A673 (cell line): Measurements from ENCODE around the gene SIK3. TPM values are rescaled to one million over a fixed set of nuclear protein-coding genes. Genes with fewer than 3 reads are reported as not detected.
A peak's percentile ranks its signal among the peaks of the same experiment; 100 is the strongest.

ENCODE experiments used
- BruUV-seq: library from RNA; stranded (reverse); fragments of 400-500 nt; replicated peaks from 2 replicates; lab custom pipeline; 2021; lab: Mats Ljungman, UMichigan
- CTCF ChIA-PET: fragments of 300-600 bp; sonication (Branson Sonifier 250); formaldehyde crosslinking; loops from one replicate; lab custom pipeline; 2022; ENCODE audit warnings: antibody characterized with exemption; lab: Charles Lee
- POLR2A ChIA-PET: fragments of 300-600 bp; sonication (Branson Sonifier 250); formaldehyde crosslinking; loops from one replicate; lab custom pipeline; 2022; ENCODE audit warnings: antibody characterized with exemption; ENCODE audit not compliant: low non-redundant PET; lab: Charles Lee
- DNase-seq: peaks from one replicate; pipeline ENCODE4 v3.0.0-alpha.2; 2015; ENCODE audit warnings: low spot score
- H3K27ac ChIP-seq: fragments of 200-600 bp; sonication (generic); 2 replicates; pipeline ENCODE4 v1.5.1; 2016; ENCODE audit warnings: mixed run types, low read depth, mild to moderate bottlenecking, mixed read lengths, antibody characterized with exemption, low read length; ENCODE audit not compliant: poor library complexity, severe bottlenecking
- H3K27me3 ChIP-seq: fragments of 200-600 bp; sonication (generic); replicated peaks from 2 replicates; pipeline ENCODE4 v1.6.1; 2017; ENCODE audit warnings: mixed run types, low read depth, mild to moderate bottlenecking, mixed read lengths, antibody characterized with exemption, low read length; ENCODE audit not compliant: insufficient read depth, poor library complexity
- H3K36me3 ChIP-seq: fragments of 200-600 bp; sonication (generic); 2 replicates; pipeline ENCODE4 v1.6.1; 2016; ENCODE audit warnings: mixed run types, mild to moderate bottlenecking, mixed read lengths, antibody characterized with exemption, low read length; ENCODE audit not compliant: insufficient read depth, poor library complexity, severe bottlenecking
- H3K4me1 ChIP-seq: fragments of 200-600 bp; sonication (generic); 2 replicates; pipeline ENCODE4 v1.6.1; 2017; ENCODE audit warnings: mixed run types, mild to moderate bottlenecking, mixed read lengths, antibody characterized with exemption, low read length; ENCODE audit not compliant: insufficient read depth, poor library complexity, severe bottlenecking
- H3K4me3 ChIP-seq: fragments of 200-600 bp; sonication (generic); 2 replicates; pipeline ENCODE4 v1.5.1; 2016; ENCODE audit warnings: low read depth, mixed run types, mild to moderate bottlenecking, mixed read lengths, low read length; ENCODE audit not compliant: poor library complexity, severe bottlenecking
- H3K9me3 ChIP-seq: fragments of 200-600 bp; sonication (generic); 2 replicates; pipeline ENCODE4 v1.6.1; 2016; ENCODE audit warnings: mixed run types, low read depth, mild to moderate bottlenecking, mixed read lengths, antibody characterized with exemption, low read length; ENCODE audit not compliant: poor library complexity, severe bottlenecking
- EZH2 ChIP-seq: fragments of 200-600 bp; sonication (generic); IDR thresholded peaks from 2 replicates; pipeline ENCODE4 v1.6.1; 2017; ENCODE audit warnings: borderline replicate concordance, low read depth, mild to moderate bottlenecking, mixed read lengths, antibody characterized with exemption, low read length; ENCODE audit not compliant: poor library complexity, severe bottlenecking
- intact Hi-C: fragments of 100-400 bp; cut with micrococcal nuclease; formaldehyde crosslinking; loops from one replicate; pipeline ENCODE4 v1.10.0; 2022; ENCODE audit not compliant: unreplicated experiment
- total RNA-seq: library from RNA; stranded (reverse); gene quantifications from 2 replicates; pipeline ENCODE4 v1.2.3, GENCODE V29; 2021
- TF ChIP-seq, protein P1 (sequence below): fragments of 300-800, 200-600 bp; sonication (generic); conservative IDR thresholded peaks from 2 replicates; pipeline ENCODE4 v1.5.1; 2017; ENCODE audit warnings: low read depth, mild to moderate bottlenecking, antibody characterized with exemption, low read length, moderate library complexity, mixed read lengths

The SIK3 gene
- total RNA-seq, 1 experiment from 2014 or later: 81.7 TPM

DNA sequence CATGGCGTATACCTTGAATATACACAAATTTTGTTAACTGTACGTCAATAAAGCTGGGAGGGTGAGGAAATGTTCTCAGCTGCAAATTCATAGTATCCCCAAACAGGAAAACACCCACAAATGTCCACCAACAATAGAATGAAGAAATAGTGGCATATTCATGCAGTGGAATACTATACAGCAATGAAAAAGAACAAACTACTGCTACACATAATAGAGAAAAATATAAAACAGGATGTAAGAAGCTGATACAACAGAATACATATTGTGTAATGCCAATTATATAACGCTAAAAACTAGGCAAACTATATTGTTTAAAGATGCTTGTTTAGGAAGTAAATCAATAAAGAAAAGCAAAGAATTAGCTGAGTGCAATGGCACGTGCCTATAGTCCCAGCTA is 81.5 kb downstream of the SIK3 start:
- no peak for DNase-seq
- peaks cover 10% of the 10 kb centered on the region for H3K9me3 ChIP-seq
- H3K4me3 ChIP-seq: no peak overlapping the region
- peaks cover 49% of the 10 kb centered on the region for H3K4me1 ChIP-seq
- BruUV-seq: no TSS peak
- TF ChIP-seq, protein P1, sequence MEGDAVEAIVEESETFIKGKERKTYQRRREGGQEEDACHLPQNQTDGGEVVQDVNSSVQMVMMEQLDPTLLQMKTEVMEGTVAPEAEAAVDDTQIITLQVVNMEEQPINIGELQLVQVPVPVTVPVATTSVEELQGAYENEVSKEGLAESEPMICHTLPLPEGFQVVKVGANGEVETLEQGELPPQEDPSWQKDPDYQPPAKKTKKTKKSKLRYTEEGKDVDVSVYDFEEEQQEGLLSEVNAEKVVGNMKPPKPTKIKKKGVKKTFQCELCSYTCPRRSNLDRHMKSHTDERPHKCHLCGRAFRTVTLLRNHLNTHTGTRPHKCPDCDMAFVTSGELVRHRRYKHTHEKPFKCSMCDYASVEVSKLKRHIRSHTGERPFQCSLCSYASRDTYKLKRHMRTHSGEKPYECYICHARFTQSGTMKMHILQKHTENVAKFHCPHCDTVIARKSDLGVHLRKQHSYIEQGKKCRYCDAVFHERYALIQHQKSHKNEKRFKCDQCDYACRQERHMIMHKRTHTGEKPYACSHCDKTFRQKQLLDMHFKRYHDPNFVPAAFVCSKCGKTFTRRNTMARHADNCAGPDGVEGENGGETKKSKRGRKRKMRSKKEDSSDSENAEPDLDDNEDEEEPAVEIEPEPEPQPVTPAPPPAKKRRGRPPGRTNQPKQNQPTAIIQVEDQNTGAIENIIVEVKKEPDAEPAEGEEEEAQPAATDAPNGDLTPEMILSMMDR: no peak
- TF ChIP-seq EZH2: no peak
- peak overlapping the region; percentile 73 for H3K27ac ChIP-seq
- intact Hi-C loops: loop anchor here (2.0 kb wide), 1 partner anchor 80 kb away; no protein-coding TSS in a partner anchor
- ChIA-PET POLR2A (interaction anchor here (0.6 to 0.7 kb wide), 2 partner anchors 18 to 23 kb away, joined by 3 to 5 read pairs; no protein-coding TSS in a partner anchor), CTCF (no interaction called here)
- H3K36me3 ChIP-seq: no peaks in the 10 kb centered on the region
- no peaks in the 10 kb centered on the region for H3K27me3 ChIP-seq

DNA sequence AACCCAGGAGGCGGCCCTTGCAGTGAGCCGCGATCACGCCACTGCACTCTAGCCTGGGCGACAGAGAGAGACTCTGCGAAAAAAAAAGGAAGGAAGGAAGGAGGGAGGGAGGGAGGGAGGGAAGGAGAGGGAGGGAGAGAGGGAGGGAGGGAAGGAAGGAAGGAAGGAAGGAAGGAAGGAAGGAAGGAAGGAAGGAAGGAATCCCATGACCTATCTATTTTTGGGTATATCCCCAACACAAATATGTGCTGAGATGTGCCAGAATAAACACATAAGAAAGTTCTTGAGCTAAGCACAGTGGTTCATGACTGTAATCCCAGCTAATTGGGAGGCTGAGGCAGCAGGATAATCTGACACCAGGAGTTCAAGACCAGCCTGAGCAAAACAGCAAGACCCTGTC is 82.0 kb downstream of the SIK3 start:
- BruUV-seq: no TSS peak
- CTCF ChIA-PET: no interaction called here
- intact Hi-C loops: loop anchor here (2.0 kb wide), 1 partner anchor 81 kb away; no protein-coding TSS in a partner anchor

DNA sequence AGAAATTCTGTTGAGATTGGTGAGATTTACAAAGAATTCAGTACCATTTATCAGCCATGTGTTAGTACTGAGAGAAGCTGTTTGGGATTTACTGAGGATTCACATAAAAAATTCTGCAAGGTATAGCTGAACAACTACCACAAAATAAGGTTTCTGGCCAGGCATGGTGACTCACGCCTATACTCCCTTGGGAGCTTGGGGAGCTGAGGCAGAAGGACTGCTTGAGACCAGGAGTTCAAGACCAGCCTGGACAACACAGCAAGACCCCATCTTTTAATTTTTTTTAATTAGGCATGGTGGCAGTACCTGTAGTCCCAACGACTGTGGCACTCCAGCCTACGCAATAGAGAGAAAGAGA is 86.7 kb downstream of the SIK3 start:
- DNase-seq: peak; percentile 75
- H3K27me3 ChIP-seq: no peaks in the 10 kb centered on the region
- H3K36me3 ChIP-seq: no peaks in the 10 kb centered on the region
- ChIA-PET POLR2A (no interaction called here), CTCF (interaction anchor here (0.7 to 1.8 kb wide), 2 partner anchors 38 to 128 kb away, joined by 4 to 6 read pairs; no protein-coding TSS in a partner anchor)
- H3K9me3 ChIP-seq: no peaks in the 10 kb centered on the region
- BruUV-seq: no TSS peak
- H3K27ac ChIP-seq: peak overlapping the region; percentile 63
- H3K4me3 ChIP-seq: peak overlapping the region; percentile 17
- peaks cover 56% of the 10 kb centered on the region for H3K4me1 ChIP-seq
- intact Hi-C loops: no loop called here
- TF ChIP-seq, protein P1: no peak
- no peak for TF ChIP-seq EZH2

More for the DNA sequence above, 82.0 kb downstream of the SIK3 start:
- peak; percentile 83 for DNase-seq
- Histone ChIP-seq H3K27me3 (no peaks in the 10 kb centered on the region), H3K4me1 (peaks cover 50% of the 10 kb centered on the region), H3K36me3 (no peaks in the 10 kb centered on the region), H3K9me3 (peaks cover 10% of the 10 kb centered on the region), H3K4me3 (no peak overlapping the region), H3K27ac (peak overlapping the region; percentile 73)
- TF ChIP-seq EZH2: no peak
- POLR2A ChIA-PET: interaction anchor here (0.7 kb wide), 1 partner anchor 19 kb away, joined by 5 read pairs; no protein-coding TSS in a partner anchor
